Ishikawa (cell line): Measurements from ENCODE around the gene STMN1.

ENCODE experiments used
- CEBPB ChIP-seq: IDR thresholded peaks from 2 replicates; pipeline ENCODE4 v1.6.1; 2012
- CREB1 ChIP-seq: IDR thresholded peaks from 2 replicates; pipeline ENCODE4 v1.6.1; 2012; ENCODE audit warnings: low read depth
- EGR1 ChIP-seq: IDR thresholded peaks from 2 replicates; pipeline ENCODE4 v1.6.1; 2012
- EP300 ChIP-seq: IDR thresholded peaks from 2 replicates; pipeline ENCODE4 v1.6.1; 2012; ENCODE audit warnings: borderline replicate concordance
- FOXM1 ChIP-seq: IDR thresholded peaks from 2 replicates; pipeline ENCODE4 v1.6.1; 2012; ENCODE audit warnings: low read depth, borderline replicate concordance
- MAX ChIP-seq: IDR thresholded peaks from 2 replicates; pipeline ENCODE4 v1.6.1; 2012
- NFIC ChIP-seq: IDR thresholded peaks from 2 replicates; pipeline ENCODE4 v1.6.1; 2012
- RAD21 ChIP-seq: IDR thresholded peaks from 2 replicates; pipeline ENCODE4 v1.6.1; 2012; ENCODE audit warnings: low read depth
- REST ChIP-seq: IDR thresholded peaks from 2 replicates; pipeline ENCODE4 v1.6.1; 2012; ENCODE audit warnings: low read depth, mild to moderate bottlenecking
- TAF1 ChIP-seq: IDR thresholded peaks from 2 replicates; pipeline ENCODE4 v1.6.1; 2012; ENCODE audit warnings: low read depth, mild to moderate bottlenecking
- TCF12 ChIP-seq: IDR thresholded peaks from 2 replicates; pipeline ENCODE4 v1.6.1; 2012; ENCODE audit warnings: low read depth
- TEAD4 ChIP-seq: IDR thresholded peaks from 2 replicates; pipeline ENCODE4 v1.6.1; 2012
- USF1 ChIP-seq: IDR thresholded peaks from 2 replicates; pipeline ENCODE4 v1.6.1; 2012
- YY1 ChIP-seq: IDR thresholded peaks from 2 replicates; pipeline ENCODE4 v1.6.1; 2012; ENCODE audit warnings: low read depth
- ZBTB7A ChIP-seq: IDR thresholded peaks from 2 replicates; pipeline ENCODE4 v1.6.1; 2012; ENCODE audit warnings: low read depth

STMN1 gene

DNA sequence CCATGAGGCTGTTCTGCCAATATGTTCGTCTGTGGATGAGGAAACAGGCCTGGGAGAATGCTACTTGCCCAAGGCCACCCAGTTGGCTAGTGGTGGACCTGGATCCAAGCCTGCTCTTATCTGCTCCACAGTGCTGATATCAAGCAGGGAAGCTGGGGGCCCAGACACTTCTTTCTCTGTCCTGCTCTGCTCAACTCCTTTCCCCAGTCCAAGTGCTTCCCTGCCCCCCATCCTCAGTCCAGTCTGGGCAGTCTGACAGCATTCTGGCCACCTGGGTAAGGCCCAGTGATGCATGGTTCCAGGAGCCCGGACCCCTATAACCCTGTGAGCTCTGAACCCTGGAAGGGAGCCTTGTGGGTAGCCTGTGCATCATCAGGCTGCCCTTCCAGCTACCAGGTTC is 26.5 kb downstream of the STMN1 start:
- TF ChIP-seq CREB1 (no peak), FOXM1 (peak; percentile 46; the same call in 1 of the 2 replicates), TEAD4 (peak; percentile 77), TCF12 (peak; percentile 73), EP300 (peak; percentile 63; the same call in 1 of the 2 replicates)

DNA sequence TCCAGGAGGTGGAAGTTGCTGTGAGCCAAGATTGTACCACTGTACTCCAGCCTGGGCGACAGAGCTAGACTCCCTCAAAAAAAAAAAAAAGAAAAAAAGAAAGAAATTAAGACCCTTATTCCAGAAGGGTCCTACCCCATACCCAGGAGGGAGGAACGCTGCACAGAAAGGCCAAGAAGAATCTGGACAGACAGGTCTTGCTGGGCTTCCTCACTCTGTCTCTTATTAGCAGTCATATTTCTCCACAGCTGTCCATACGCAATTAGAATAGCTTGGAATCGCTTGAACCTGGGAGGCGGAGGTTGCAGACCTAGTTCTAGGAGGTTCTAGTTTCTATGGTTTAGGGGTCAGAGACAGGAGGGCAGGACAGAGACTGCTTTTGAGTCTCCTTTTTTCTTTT is 27.5 kb downstream of the STMN1 start:
- no peak for TF ChIP-seq RAD21
- no peak for TF ChIP-seq USF1
- no peak for TF ChIP-seq YY1
- TF ChIP-seq TCF12: 0 out of 2 replicates have a peak, but pooled peaks have one; percentile 32
- TF ChIP-seq TEAD4: peak; percentile 67

DNA sequence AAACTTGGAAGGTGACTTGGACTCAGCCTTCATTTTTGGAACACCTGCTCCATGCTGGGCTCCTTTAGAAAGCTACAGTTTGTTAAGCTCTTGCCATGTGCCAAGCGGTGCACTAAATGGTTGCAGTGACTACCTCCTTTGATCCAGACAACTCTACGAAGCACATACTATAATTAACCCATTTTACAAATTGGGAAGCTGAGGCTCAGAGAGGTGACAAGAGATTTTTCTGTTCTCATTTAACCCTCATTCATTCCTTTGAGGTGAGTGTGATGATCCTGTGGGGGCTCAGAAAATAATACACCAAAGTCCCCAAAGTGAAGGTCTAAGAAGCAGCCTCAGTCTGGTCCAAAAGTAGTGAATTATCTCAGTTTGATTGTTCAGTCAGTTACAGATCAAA is 29.1 kb downstream of the STMN1 start:
- TF ChIP-seq YY1: no peak
- TF ChIP-seq TEAD4: no peak
- TF ChIP-seq TAF1: no peak
- TF ChIP-seq TCF12: no peak
- no peak for TF ChIP-seq REST
- no peak for TF ChIP-seq EGR1
- TF ChIP-seq ZBTB7A: no peak
- no peak for TF ChIP-seq NFIC
- no peak for TF ChIP-seq EP300
- TF ChIP-seq USF1: no peak
- no peak for TF ChIP-seq RAD21
- no peak for TF ChIP-seq CREB1
- TF ChIP-seq MAX: no peak
- no peak for TF ChIP-seq CEBPB

- TF ChIP-seq REST (no peak), CREB1 (no peak), YY1 (no peak), ZBTB7A (no peak)
Observed at GRCh38 chr1:25876693-25877077, 29.5 kb downstream of the STMN1 start.

GRCh38 chr1:25875856-25876692 is 30.1 kb downstream of the STMN1 start:
- no peak for TF ChIP-seq TAF1
- no peak for TF ChIP-seq NFIC
- 0 out of 2 replicates have a peak, but pooled peaks have one; percentile 2 for TF ChIP-seq EP300
- TF ChIP-seq TEAD4: no peak
- TF ChIP-seq ZBTB7A: peak; percentile 46
- TF ChIP-seq CREB1: no peak
- TF ChIP-seq FOXM1: no peak

GRCh38 chr1:25875154-25875855 is 30.9 kb downstream of the STMN1 start, which contains the start of gene PAQR7:
Gene PAQR7, minus strand, starts transcription at chr1:25875708. Its CDS starts 11,869 bp downstream, at chr1:25863839.
- 0 out of 2 replicates have a peak, but pooled peaks have one; percentile 14 for TF ChIP-seq EP300
- no peak for TF ChIP-seq FOXM1
- TF ChIP-seq EGR1: peak; percentile 58
- TF ChIP-seq TAF1: peak; percentile 20; the same call in 1 of the 2 replicates
- no peak for TF ChIP-seq REST
- peak; percentile 18; the same call in 1 of the 2 replicates for TF ChIP-seq NFIC
- TF ChIP-seq RAD21: peak; percentile 18; the same call in 1 of the 2 replicates
- TF ChIP-seq ZBTB7A: no peak
- no peak for TF ChIP-seq TEAD4
- no peak for TF ChIP-seq TCF12
- peak; percentile 99 for TF ChIP-seq MAX
- no peak for TF ChIP-seq CEBPB
- TF ChIP-seq CREB1: peak; percentile 61; the same call in 1 of the 2 replicates
- TF ChIP-seq YY1: 0 out of 2 replicates have a peak, but pooled peaks have one; percentile 8
- peak; percentile 81 for TF ChIP-seq USF1
